Islet precursor cell (in vitro differentiated cells): Measurements from ENCODE around the gene TMEM222.

Experiments used
- DNase-seq: peaks from one replicate; pipeline ENCODE4 v3.0.0-alpha.2; 2018

TMEM222 gene

GRCh38 chr1:27360159-27361043 lies 38.4 kb downstream of the TMEM222 start:
- no peak for DNase-seq

DNA sequence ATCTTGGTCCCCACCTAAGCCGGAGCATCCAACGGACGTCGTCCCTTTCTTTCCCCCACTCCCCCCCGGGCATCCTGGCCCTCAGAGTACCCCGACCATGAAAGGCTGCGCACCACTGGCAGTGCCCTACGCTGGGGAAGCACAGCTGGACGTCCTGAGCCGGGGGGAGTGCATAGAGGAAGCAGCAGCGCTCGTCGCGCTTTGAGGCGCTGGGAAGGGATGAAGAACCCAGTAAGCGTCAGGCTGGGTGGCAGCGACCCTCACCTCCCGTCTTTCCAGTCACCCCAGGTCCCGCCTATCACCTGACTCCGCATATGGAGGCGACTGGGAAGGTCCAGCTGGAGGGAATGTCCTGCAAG lies 39.1 kb downstream of the TMEM222 start:
- no peak for DNase-seq

GRCh38 chr1:27361553-27361952 lies 39.6 kb downstream of the TMEM222 start:
- DNase-seq: peak; percentile 45

DNA sequence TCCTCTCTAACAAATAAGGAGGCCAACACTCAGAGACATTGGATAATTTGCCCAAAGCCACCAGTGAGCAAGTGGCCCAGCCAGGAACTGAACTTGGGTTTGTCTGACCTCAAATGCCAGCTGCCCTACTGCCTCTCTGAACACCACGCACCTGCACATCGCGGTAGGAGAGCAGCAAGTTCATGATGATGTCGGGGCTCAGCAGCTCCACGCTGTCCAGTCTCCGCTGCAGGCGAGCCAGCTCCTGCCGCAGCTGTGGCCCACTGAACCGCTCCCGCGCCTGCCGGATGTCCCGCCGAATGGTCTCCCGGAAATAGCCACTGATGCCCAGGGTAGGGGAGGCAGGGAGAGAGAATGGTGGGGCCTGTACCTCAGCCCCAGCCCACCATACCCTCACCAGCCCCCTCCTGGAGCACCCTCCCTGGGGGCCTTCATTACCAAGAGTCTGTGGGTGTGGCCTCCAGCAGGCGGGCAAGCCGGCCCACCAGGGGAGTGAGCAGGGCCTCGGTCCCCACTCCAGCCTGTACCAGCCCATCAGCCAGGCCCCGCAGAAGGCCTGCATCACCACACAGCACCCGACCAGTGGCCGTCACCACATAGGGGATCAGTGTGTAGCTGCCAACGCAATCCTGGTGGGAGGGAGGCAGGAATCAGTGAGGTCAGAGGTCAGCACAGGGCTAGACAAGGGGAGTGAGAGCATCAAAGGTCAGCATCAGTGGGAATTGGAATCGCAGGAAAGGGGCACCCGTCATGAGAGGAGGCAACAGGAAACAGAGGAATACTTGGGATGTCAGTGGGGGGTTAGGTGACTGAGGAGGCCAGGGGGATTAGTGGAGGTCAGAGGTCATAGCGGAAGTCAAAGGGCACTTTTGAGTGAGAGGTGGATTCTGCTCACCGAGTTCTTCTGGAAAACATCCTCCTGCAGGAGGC lies 42.1 kb downstream of the TMEM222 start:
- no peak for DNase-seq

GRCh38 chr1:27364696-27365371 lies 42.9 kb downstream of the TMEM222 start:
- no peak for DNase-seq

GRCh38 chr1:27365372-27366112 lies 43.6 kb downstream of the TMEM222 start:
- DNase-seq: peak; percentile 96

GRCh38 chr1:27366113-27366410 lies 44.1 kb downstream of the TMEM222 start:
- peak; percentile 94 for DNase-seq

GRCh38 chr1:27366411-27367159 lies 44.6 kb downstream of the TMEM222 start, which contains the start of gene MAP3K6:
Gene MAP3K6 (minus strand): TSS chr1:27366961. CDS start chr1:27366597, 364 bp downstream.
- DNase-seq: peak; percentile 92

GRCh38 chr1:27367160-27367650 lies 45.2 kb downstream of the TMEM222 start:
- DNase-seq: no peak

DNA sequence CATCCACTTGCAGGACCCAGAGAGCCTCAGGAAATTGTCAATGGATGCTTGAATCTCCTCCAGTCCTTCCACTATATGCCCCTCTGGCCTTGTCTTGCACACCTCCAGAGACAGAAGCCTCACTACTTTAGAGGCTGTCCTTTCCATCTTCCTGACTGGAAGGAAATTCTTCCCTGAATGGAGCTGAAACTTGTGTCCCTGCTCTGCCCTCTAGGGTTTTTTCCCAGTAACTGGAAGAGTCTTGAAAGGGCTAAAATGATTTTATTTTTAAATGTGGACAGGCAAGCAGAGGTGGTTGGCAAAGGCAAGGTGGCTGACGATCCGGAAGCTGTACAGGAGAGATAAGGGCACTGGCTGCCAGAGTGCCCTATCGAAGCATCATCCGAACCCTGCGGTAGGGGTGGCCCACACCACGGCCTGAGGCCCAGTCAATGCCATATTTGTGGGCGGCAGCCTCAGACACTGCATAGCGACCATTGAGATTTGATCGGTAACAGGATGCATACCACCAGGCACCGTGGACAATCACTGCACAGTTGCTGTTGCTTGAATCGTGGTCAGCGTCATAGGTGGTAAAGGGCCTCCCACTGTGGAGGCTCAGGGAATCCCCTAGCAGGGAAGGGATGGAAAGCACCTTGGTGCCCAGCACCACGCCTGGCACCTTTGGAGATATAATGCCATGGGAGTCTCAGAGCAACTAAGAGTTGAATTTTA lies 47.1 kb downstream of the TMEM222 start:
- DNase-seq: no peak

DNA sequence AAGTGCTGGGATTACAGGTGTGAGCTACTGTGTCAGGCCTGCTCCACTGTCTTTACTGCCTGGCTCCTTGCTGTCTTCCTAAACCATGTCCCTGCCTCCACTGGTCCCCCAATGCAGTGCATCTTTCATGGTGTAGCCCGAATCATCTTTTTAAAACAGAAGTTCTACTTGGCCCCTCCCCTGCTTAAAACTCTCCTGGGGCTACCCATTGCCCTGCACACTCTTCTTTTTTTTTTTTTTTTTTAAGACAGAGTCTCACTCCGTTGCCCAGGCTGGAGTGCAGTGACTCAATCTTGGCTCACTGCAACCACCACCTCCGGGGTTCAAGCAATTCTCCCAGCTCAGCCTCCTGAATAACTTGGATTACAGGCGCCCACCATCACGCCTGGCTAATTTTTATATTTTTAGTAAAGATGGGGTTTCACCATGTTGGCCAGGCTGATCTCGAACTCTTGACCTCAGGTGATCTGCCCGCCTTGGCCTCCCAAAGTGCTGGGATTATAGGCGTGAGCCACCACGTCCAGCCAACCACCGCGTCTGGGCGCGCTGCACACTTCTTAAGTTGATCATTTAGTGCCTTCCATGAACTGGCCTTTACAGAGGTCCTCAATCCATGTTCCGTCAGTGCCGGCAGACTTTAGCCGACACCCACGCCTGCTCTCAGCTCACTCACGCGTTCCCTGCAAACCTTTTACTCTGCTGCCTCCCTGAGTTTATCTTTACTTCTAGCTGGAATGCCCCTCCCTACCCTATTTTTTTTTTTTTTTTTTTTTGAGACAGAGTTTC lies 50.3 kb downstream of the TMEM222 start:
- DNase-seq: no peak

GRCh38 chr1:27372808-27373690 lies 51.1 kb downstream of the TMEM222 start:
- DNase-seq: no peak

DNA sequence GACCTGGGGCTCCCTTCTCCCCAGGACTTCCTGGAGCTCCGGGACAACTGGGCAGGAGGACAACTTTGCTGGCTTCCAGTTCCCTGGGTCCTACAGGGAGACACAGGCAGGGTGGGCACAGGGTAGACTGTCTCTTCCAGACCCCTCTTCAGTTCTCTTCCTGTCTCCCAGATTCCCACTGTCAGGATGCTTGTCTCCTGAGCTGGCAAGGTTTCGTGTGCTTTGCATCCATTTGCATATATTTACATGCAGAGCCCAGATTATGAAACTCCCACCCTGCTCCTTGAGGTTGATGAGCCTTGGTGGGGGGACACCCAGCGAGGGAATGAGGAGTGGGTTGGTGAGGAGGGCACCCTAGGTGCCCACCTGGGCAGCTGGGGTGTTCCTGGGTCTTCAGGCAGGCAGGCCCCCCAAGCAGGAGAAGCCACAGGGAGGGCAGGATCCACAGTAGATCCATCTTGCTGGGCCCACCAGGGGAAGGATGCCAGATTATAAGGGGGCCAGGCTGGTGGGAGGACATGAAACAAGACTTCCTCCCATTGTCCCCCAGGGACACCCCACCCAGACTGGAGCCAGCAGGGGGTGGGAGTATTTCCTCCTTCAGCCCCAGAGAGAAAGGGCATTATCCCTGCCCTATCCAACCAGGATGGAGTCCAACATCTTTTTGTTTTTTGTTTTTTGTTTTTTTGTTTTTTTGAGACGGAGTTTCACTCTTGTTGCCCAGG lies 52.6 kb downstream of the TMEM222 start, which contains the start of gene FCN3:
TSS of gene FCN3 (minus strand) at position 463 of the 725 bp plus-strand sequence. CDS start at position 457, 6 bp downstream.
- no peak for DNase-seq

- DNase-seq: no peak
Observed at GRCh38 chr1:27377760-27378495, 56.0 kb downstream of the TMEM222 start.

DNA sequence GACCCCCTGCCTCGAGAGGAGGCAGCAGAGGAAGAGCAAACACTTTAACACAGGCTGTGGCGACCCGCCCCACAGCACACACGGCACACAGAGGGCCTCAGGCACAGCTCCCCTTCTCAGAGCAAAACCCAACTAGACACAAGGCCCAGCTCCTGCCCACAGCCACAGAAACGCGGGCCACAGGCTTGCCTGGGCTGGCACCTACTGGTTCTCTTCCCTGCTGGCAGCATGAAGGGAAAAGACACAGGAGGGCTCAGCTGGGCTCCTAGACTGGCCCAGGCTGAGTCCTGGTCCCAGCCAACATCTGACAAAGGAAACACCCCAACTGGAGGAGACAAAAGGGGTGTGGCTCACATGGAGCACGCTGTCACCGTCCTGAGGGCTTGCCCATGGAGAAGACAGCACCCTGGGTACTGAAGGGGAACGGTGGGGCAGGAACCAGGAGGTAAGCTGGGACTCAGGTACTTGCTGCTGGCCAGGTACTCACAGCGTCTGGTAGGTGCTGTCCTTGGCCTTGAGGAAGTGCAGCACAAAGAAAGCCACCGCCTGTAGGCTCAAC lies 57.7 kb downstream of the TMEM222 start:
- DNase-seq: no peak

DNA sequence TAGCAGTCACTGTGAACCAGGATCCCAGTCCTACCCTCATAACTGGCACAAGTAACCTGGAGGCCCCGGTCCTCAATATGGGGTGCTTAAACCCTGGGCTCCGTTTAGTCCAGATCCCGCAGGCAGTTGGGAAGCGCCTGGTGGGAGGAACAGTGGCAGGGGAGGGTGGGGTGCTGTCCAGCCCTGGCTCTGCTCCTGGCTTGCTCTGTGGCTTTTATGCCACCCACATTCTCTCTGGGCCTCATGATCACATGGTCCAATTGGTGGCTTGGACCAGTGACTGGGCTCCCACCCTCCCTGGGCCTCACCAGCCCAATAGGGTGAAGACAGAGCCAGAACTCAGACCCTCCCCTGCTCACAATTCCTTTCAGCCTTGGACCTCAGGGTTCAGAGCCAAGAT lies 58.3 kb downstream of the TMEM222 start:
- no peak for DNase-seq
